Stimulated activated naive CD8-positive, alpha-beta T cell treated with anti-CD3 and anti-CD28 coated beads, Interleukin-15, amount 100 ng/mL, for 72 hours (primary cell): ENCODE results near the gene CUL5.
A peak's percentile ranks its signal among the peaks of the same experiment; 100 is the strongest.
"Not testable (repeated sequence)": the region's sequence is repeated elsewhere in the genome, so short reads cannot be mapped to it uniquely, and the experiment has no call there.

Experiments
- ATAC-seq: fragments of 150-1000 bp; cut with Tn5 transposase; 2 replicates; pipeline ENCODE4 v1.10.0; 2021; ENCODE audit warnings: mild to moderate bottlenecking, moderate library complexity
- DNase-seq, 2 donors: peaks; one replicate each; pipeline ENCODE4 v3.0.0; 2021 to 2022
- H3K27ac Mint-ChIP-seq, 2 donors: one replicate each; pipeline ENCODE4 v1.8.0; 2022; ENCODE audit warnings: mild to moderate bottlenecking in 2 of 2, mixed read lengths in 2 of 2, moderate library complexity in 2 of 2
- H3K27me3 Mint-ChIP-seq: one replicate; pipeline ENCODE4 v1.8.0; 2022; ENCODE audit warnings: mixed read lengths
- H3K4me1 Mint-ChIP-seq: one replicate; pipeline ENCODE4 v1.8.0; 2022; ENCODE audit warnings: mild to moderate bottlenecking, mixed read lengths
- H3K4me3 Mint-ChIP-seq, 2 donors: one replicate each; pipeline ENCODE4 v1.8.0; 2022; ENCODE audit warnings: mild to moderate bottlenecking in 2 of 2, mixed read lengths in 2 of 2, moderate library complexity in 1 of 2
- H3K9me3 Mint-ChIP-seq, 2 donors: one replicate each; pipeline ENCODE4 v1.8.0; 2022; ENCODE audit warnings: mixed read lengths in 2 of 2

Gene CUL5

DNA sequence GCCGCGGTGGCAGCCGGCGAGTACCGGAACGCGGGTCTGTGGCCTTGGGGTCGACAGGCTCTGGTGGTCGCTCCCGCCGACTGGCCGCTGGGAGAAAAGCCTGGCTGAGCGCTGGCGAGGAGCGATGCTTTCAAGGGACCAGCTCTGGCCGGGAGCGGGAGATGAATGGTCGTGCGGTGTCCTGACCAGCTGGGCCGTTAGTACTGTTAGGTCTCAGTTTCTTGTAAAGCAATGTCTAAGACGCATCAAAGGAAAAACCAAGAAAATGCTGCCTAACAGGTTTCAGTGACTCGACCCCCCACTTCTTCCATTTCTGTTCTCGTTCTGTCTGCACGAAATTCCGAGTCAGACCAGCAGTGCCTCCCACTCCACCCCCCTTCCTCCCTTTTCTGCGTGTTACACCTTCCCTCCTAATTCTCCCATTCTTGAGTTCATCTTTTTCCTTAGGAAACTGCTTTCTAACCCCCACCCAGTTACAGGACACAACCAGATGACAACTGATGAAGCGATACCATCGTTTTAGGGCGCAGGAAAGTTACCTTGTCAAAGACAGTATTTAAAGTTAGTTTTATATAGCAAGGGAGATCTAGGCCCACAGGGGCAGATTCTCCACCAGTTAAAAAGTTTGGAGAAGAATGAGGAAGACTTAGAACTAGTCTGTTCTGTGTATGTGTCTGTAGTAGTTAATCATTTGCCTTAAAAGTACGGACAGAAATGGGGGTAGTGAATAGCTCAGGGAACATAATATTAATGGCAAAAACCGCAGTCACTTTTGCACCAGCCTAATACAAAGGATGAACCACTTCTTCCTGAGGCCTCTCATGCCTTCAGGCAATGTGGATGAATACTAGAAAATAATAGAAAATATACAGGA, 1.0 kb downstream of the CUL5 start:
- peaks cover 9% of the 10 kb centered on the region for H3K4me1 Mint-ChIP-seq
- no peak for DNase-seq
- H3K27me3 Mint-ChIP-seq = no peaks in the 10 kb centered on the region
- ATAC-seq = no peak
- H3K4me3 Mint-ChIP-seq = peak overlapping the region; percentile 94 to 96
- H3K9me3 Mint-ChIP-seq = no peaks in the 10 kb centered on the region
- H3K27ac Mint-ChIP-seq = peak overlapping the region; percentile 99

DNA sequence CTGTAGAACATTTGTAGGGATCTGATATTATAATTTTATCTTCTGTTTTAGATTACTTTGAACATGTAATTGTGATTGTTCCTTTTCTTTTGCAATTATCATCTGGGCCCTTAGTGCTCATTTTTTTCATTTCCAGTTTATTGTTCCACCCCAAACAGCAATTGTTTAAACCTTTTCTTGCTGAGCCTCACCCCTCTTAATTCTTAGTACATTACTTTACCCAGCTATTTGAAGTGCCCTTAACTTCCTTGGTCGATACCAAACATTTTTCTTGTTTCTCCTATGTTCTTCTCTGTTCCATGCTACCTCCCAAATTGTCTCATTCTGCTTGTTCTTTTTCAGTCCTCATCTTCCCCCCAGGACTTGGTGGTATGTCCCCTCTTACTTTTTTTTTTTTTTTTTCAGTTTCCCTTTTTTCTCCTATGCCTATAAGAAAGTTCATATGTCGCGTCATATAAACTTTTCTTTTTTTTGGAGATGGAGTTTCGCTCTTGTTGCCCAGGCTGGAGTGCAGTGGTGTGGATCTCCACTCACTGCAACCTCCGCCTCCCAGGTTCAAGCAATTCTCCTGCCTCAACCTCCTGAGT, 3.5 kb downstream of the CUL5 start:
- ATAC-seq (no peak), DNase-seq (no peak)
- H3K4me1 Mint-ChIP-seq = peaks cover 9% of the 10 kb centered on the region
- H3K27me3 Mint-ChIP-seq = no peaks in the 10 kb centered on the region
- H3K9me3 Mint-ChIP-seq = no peaks in the 10 kb centered on the region
- no peak overlapping the region for H3K27ac Mint-ChIP-seq
- no peak overlapping the region for H3K4me3 Mint-ChIP-seq

DNA sequence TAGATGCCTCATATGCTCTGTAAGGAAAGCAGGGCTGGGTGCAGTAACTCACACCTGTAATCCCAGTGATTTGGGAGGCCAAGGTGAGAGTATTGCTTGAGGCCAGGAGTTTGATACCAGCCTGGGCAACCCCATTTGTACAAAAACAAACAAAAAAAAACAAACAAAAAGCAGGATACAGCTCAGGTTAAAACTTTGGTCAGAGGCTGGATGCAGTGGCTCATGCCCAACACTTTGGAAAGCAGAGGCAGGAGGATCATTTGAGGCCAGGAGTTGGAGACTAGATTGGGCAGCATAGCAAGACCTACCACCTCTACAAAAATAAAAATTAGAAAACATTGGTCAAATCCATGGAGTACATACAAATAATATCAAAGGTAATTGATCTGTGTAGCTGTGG, 7.9 kb downstream of the CUL5 start:
- Mint-ChIP-seq H3K27ac (no peak overlapping the region), H3K27me3 (no peaks in the 10 kb centered on the region), H3K9me3 (no peaks in the 10 kb centered on the region), H3K4me3 (no peak overlapping the region), H3K4me1 (peaks cover 11% of the 10 kb centered on the region)
- ATAC-seq (no peak), DNase-seq (no peak)

DNA sequence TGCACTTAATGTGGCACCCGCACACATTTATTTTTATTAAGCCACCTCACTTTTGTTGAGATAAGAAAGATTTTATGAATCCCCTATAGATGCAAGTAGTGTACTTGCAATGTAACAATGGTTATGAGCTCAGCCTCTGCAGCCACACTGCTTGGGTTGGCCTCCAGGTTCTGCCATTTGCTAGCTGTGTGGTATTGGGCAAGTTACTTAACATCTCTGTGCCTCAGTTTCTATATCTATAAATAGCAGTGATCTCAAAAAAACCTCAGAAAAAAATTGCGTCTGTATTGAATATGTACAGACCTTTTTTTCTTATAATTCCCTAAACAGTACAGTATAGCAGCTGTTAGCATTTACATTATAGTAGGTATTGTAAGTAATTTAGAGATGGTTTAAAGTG, 10.0 kb downstream of the CUL5 start:
- no peak for DNase-seq
- H3K4me1 Mint-ChIP-seq = peaks cover 20% of the 10 kb centered on the region
- no peak overlapping the region for H3K27ac Mint-ChIP-seq
- H3K4me3 Mint-ChIP-seq = no peak overlapping the region
- H3K9me3 Mint-ChIP-seq = no peaks in the 10 kb centered on the region
- ATAC-seq = no peak
- H3K27me3 Mint-ChIP-seq = no peaks in the 10 kb centered on the region

DNA sequence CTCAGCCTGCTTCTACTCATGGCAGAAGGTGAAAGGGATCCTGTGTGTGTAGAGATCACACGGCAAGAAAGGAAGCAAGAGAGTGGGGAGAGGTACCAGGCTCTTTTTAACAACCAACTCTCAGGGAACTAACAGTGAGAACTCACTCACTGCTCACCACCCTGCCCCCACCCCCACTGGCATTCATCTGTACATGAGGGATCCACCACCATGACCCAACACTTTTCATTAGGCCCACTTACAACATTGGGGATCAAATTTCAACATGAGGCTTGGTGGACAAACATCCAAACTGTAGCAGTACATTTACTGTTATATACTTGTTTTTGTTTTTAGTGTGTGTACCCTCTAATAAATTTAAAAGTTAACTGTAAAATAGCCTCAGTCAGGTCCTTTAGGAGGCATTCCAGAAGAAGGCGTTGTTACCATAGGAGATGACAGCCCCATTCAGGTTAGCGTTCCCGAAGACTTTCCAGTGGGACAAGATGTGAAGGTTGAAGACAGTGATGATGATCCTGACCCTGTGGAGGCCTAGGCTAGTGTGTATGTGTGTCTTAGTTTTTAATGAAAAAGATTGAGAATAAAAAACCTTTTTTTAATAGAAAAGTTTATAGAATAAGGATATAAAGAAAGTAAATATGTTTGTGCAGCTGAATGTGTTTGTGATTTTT, 11.3 kb downstream of the CUL5 start:
- Mint-ChIP-seq H3K27me3 (no peaks in the 10 kb centered on the region), H3K4me1 (peaks cover 26% of the 10 kb centered on the region), H3K9me3 (no peaks in the 10 kb centered on the region), H3K27ac (no peak overlapping the region), H3K4me3 (no peak overlapping the region)
- no peak for ATAC-seq
- no peak for DNase-seq

DNA sequence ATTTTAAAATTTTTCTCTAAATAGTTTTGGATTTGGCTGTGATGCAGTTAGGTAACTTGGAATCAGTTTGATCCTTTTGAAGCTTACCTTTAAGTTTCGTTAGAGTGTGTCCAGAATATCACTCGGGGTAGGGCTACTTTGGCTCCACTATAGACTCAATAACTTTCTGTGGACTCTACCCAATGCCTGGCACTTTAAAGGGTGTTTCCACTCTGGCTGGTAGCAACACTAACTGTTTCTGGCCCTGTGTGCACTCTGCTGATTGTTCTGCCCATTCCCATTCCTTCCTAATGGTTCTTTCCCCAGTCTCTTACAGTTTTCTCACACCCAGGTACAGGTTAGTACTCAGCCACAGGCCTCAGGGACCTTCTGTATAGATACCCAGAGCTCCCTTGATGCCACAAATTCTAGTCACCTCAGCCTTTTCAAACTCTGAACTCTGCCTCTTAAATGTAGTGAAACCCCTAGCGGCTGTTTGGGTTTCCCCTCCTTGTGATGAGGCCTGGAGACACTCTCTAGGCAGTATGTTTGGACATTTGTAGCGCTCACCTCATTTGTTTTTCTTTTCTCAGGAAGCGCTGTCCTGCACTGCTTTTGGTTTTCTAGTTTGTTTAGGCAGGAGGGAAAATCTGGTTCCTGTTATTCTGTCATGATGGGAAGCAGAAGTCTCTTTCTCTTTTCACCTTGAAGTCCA, 16.8 kb downstream of the CUL5 start:
- ATAC-seq (peak; percentile 95), DNase-seq (peak in 1 of 2 donors; percentile 23)
- H3K4me1 Mint-ChIP-seq = peaks cover 47% of the 10 kb centered on the region
- H3K9me3 Mint-ChIP-seq = no peaks in the 10 kb centered on the region
- no peaks in the 10 kb centered on the region for H3K27me3 Mint-ChIP-seq
- peak overlapping the region; percentile 20 to 41 for H3K27ac Mint-ChIP-seq
- peak overlapping the region; percentile 4 to 17 for H3K4me3 Mint-ChIP-seq

DNA sequence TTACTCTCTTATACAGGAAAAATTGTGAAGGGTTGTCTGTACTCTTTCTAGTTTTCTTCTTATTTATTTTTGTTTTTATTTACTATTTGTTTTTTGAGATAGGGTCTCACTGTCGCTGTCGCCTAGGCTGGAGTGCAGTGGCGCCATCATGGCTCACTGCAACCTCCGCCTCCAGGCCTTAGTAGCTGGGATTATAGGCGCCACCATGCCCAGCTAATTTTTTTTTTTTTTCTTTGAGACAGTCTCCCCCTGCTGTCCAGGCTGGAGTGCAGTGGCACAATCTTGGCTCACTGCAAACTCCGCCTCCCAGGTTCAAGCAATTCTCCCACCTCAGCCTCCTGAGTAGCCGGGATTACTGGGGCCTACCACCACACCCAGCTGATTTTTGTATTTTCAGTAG, 18.4 kb downstream of the CUL5 start:
- Mint-ChIP-seq H3K4me1 (peaks cover 39% of the 10 kb centered on the region), H3K27ac (no peak overlapping the region), H3K4me3 (no peak overlapping the region), H3K9me3 (peaks cover 0 to 6% of the 10 kb centered on the region in 2 donors), H3K27me3 (no peaks in the 10 kb centered on the region)
- DNase-seq (no peak), ATAC-seq (no peak)

DNA sequence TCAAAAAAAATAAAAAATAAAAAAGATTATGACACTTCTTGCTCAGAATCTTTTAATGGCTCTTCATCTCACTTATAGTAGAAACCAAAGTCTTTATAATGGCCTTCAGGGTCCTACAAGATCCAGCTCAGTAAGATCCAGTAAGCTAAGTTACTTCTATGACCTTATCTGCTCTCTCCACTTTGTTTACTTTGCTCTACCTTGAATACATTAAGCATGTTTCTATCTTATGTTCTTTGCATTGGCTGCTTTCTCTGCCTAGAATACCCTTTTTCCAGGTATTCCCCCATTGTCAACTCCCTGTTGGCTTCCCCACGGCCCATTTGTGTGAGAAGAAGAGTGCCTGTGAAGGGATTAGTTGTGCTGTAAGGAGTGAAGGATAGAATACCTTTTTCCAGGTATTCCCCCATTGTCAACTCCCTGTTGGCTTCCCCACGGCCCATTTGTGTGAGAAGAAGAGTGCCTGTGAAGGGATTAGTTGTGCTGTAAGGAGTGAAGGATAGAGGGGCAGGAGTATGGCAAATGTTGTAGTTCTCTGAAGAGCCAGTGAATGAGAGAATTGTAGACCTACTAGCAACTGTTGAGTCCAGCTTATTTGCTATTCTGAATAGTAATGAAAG, 20.2 kb downstream of the CUL5 start:
- ATAC-seq, H3K4me3 Mint-ChIP-seq, DNase-seq, H3K9me3 Mint-ChIP-seq, H3K27me3 Mint-ChIP-seq: not testable (repeated sequence)
- Mint-ChIP-seq H3K4me1 (peaks cover 48% of the 10 kb centered on the region), H3K27ac (peak overlapping the region in 1 of 2 donors; percentile 10)

DNA sequence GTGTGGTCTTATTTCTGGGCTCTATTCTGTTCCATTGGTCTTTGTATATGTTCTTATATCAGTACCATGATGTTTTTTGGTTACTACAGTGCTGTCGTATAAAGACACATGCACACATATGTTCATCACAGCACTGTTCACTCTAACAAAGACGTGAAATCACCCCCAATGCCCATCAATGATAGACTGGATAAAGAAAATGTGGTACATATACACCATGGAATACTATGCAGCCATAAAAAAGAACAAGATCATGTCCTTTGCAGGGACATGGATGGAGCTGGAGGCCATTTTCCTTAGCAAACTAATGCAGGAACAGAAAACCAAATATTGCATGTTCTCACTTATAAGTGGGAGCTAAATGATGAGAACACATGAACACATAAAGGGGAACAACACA, 22.9 kb downstream of the CUL5 start:
- H3K27ac Mint-ChIP-seq, ATAC-seq, H3K4me3 Mint-ChIP-seq, H3K9me3 Mint-ChIP-seq, DNase-seq, H3K27me3 Mint-ChIP-seq: not testable (repeated sequence)
- peaks cover 26% of the 10 kb centered on the region for H3K4me1 Mint-ChIP-seq

DNA sequence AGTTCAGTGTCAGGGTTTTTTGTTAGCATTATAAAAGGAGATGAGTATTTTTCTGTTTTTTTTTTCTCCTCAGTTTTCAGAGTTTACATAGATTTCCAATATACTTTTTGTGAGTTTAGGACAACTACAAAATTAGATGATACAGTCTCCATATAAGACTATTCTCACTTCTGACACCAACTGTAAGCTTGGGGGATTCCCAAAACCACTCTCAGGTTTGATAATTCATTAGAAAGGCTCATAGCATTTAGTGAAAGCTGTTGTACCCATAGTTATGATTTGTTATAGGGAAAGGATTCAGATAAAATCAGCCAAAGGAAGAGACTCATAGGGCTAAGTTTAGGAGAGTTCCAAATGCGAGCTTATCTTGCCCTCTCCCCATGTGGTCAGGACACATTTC, 24.1 kb downstream of the CUL5 start:
- Mint-ChIP-seq H3K27me3 (no peaks in the 10 kb centered on the region), H3K27ac (no peak overlapping the region), H3K4me1 (peaks cover 21% of the 10 kb centered on the region), H3K9me3 (peaks cover 0 to 6% of the 10 kb centered on the region in 2 donors), H3K4me3 (no peak overlapping the region)
- DNase-seq = no peak
- ATAC-seq = no peak

DNA sequence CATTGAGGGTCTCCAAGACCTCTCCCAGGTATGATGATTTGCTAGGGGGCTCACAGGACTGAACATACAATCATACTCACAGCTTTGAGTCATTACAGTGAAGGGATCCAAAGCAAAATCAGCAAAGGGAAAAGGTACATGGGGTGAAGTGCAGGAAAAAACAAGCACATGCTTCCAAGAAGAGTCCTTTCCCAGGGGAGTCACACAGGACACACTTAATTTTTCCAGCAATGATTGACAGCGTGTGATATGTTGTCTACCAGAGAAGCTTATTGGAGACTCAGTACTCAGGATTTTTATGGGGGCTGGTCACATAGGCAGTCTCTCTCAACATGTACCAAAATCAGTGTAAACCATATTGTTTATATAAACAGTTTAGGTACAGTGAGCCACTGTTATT, 25.3 kb downstream of the CUL5 start:
- no peak for DNase-seq
- H3K9me3 Mint-ChIP-seq = peaks cover 0 to 6% of the 10 kb centered on the region in 2 donors
- peaks cover 15% of the 10 kb centered on the region for H3K4me1 Mint-ChIP-seq
- H3K27me3 Mint-ChIP-seq = no peaks in the 10 kb centered on the region
- no peak overlapping the region for H3K4me3 Mint-ChIP-seq
- no peak for ATAC-seq
- H3K27ac Mint-ChIP-seq = no peak overlapping the region

DNA sequence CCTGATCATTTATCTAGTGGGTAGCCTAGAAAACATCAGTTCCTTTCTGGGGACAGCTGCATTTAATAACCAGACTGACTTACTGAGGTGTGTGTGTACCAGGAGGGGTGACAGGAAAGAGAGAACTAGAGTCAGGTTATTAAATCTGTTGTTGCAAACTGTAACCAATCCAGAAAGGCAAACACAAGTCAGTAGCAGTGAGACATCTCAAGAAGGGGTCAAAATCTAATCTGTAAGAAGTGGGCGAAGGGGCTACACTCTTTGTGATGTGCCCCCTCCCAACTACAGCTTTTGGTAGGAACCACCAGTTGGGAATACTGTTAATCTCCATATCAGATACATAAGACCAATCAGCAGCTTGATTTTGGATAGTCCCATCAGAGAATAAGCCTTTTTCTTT, 26.3 kb downstream of the CUL5 start:
- no peak for ATAC-seq
- Mint-ChIP-seq H3K9me3 (peaks cover 0 to 6% of the 10 kb centered on the region in 2 donors), H3K27ac (no peak overlapping the region)

DNA sequence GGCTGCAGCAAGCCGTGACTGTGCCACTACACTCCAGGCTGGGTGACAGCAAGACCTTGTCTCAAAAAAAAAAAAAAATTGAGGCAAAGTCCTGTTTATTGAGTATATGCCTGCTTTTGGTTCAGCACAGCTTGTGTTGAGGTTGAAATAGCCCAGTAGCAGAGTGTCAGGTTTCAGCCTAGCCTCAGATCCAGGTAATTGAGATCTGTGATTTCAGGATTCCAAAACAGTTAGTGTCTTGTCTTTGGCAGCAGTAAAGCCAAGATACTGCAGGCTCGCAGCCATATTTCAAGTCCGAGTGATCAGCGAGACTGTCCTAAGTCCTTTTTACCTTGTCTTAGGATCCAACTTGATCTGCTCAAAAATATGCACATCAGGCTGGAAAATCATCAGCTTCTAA, 27.0 kb downstream of the CUL5 start:
- H3K9me3 Mint-ChIP-seq = peaks cover 0 to 6% of the 10 kb centered on the region in 2 donors
- no peaks in the 10 kb centered on the region for H3K27me3 Mint-ChIP-seq
- peaks cover 15% of the 10 kb centered on the region for H3K4me1 Mint-ChIP-seq
- DNase-seq (no peak), ATAC-seq (no peak)
- no peak overlapping the region for H3K27ac Mint-ChIP-seq
- no peak overlapping the region for H3K4me3 Mint-ChIP-seq

More for the DNA sequence above, 26.3 kb downstream of the CUL5 start:
- Mint-ChIP-seq H3K4me3 (no peak overlapping the region), H3K4me1 (peaks cover 15% of the 10 kb centered on the region), H3K27me3 (no peaks in the 10 kb centered on the region)
- no peak for DNase-seq

DNA sequence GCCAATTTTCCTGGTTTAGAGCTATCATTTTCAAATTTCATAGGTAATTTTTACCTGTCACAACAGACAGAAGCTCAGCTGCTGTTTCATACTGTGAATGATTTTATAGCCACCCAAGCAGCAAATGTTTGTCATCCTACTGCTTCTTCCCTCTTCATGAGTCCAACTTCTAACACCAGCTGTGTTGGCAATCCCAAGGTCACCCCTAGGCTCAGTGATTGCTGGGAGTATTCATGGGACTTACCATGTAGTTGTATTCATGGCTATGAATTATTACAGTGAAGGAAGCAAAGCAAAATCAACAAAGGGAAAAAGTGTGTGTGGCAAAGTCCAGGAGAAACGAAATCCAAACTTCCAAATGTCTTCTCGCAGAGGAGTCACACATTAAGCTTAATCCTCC, 28.5 kb downstream of the CUL5 start:
- no peaks in the 10 kb centered on the region for H3K27me3 Mint-ChIP-seq
- no peak for ATAC-seq
- peak overlapping the region in 1 of 2 donors; percentile 86 for H3K27ac Mint-ChIP-seq
- H3K4me1 Mint-ChIP-seq = peaks cover 13% of the 10 kb centered on the region
- H3K9me3 Mint-ChIP-seq = no peaks in the 10 kb centered on the region
- H3K4me3 Mint-ChIP-seq = no peak overlapping the region
- no peak for DNase-seq

DNA sequence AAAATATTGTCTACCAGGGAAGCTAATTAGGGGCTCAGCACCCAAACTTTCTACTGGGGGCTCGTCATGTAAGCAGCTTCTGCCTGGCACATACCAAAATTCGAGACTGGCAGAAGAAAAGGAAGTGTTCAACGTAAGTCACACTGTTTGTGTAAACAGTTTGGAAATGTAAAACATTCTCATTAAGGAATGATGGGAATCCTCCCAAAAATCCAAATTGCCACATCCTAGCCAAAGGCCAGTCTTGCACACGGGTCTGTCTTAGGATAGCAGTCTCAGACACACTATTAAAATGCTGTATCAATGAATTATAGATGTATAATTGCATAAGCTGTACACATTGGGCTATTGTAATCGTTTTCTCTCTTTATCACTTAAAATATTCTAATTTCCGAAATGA, 28.9 kb downstream of the CUL5 start:
- Mint-ChIP-seq H3K27ac (no peak overlapping the region), H3K4me1 (peaks cover 9% of the 10 kb centered on the region), H3K4me3 (no peak overlapping the region), H3K27me3 (no peaks in the 10 kb centered on the region), H3K9me3 (no peaks in the 10 kb centered on the region)
- DNase-seq (no peak), ATAC-seq (no peak)
